GM11168 (cell line): ENCODE results near the gene OLFM2.

Experiments
- in situ Hi-C: fragments of 300-500 bp; cut with MboI; formaldehyde crosslinking; loops from one replicate; pipeline ENCODE4 v1.12.0; 2022; ENCODE audit warnings: low sequenced_read_pairs; ENCODE audit not compliant: unreplicated experiment

OLFM2 gene

GRCh38 chr19:9913237-9914000, 22.9 kb downstream of the OLFM2 start:
- in situ Hi-C loops, result no loop called here

GRCh38 chr19:9912551-9913236, 23.6 kb downstream of the OLFM2 start:
- in situ Hi-C loops, result no loop called here

DNA sequence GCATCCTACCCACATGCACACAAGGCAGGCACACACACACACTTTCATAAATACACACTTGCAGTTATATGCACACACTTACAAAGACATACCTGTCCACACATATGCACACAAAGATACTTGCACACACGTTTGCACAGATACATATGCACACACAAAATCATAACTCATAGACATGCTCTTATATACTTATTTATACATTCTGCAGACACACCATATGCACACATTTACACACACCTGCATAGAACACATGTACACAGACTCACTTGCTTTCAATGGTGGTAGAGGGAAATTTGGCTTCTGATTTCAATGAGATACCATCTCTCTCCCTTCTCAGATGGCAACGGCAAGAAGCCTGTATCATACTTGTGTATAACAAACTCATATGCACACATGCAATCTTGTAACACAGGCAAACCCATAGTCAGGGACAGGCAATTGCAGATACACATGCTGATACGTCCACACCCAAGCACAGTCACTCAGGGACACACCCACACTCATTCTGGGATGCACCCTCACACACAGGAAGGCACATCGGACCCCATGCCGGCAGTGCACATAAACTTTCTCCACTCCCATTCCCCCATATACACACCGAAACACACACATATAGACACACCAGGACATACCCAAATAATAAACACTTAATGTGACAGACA, 24.7 kb downstream of the OLFM2 start:
- in situ Hi-C loops, result no loop called here

- in situ Hi-C loops, result no loop called here
Measured at GRCh38 chr19:9910625-9911024, 25.7 kb downstream of the OLFM2 start.

GRCh38 chr19:9909251-9909650, 27.1 kb downstream of the OLFM2 start:
- in situ Hi-C loops, result no loop called here

GRCh38 chr19:9906475-9907087, 29.7 kb downstream of the OLFM2 start:
- in situ Hi-C loops, result no loop called here

DNA sequence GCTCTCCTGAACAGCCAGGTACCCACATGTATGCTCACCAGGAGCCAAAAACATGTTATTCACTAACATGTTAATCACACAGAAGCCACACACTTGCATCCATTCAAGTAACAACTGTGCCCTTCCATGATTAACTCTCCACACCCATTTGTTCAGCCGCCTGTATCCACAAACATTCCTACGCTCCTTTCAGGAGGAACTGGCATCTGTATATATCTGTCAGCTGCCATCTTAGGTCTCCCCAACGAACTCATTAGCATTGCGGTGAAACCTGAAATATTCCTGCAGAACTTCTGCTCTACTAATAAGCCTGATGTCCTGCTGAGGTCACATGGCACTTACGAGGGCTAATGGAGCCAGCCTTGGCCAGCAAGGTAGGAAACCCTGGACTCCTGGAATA, 33.0 kb downstream of the OLFM2 start:
- in situ Hi-C loops, result no loop called here

- in situ Hi-C loops, result no loop called here
Measured at GRCh38 chr19:9901642-9902041, 34.7 kb downstream of the OLFM2 start.

DNA sequence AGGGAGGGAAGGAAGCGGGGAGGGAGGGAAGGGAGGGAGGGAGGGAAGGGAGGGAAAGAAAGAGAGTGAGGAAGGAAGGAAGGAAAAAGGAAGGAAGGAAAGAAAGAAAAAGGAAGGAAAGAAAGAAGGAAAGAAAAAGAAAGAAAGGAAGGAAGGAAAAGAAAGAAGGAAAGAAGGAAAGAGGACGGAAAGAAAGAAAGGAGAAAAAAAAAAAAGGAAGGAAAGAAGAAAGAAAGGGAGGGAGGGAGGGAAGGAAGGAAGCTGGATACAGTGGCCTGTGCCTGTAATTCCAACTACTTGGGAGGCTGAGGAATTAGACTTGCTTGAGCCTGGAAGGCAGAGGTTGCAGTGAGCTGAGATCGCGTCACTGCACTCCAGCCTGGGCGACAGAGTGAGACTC, 35.3 kb downstream of the OLFM2 start:
- in situ Hi-C loops, result no loop called here

DNA sequence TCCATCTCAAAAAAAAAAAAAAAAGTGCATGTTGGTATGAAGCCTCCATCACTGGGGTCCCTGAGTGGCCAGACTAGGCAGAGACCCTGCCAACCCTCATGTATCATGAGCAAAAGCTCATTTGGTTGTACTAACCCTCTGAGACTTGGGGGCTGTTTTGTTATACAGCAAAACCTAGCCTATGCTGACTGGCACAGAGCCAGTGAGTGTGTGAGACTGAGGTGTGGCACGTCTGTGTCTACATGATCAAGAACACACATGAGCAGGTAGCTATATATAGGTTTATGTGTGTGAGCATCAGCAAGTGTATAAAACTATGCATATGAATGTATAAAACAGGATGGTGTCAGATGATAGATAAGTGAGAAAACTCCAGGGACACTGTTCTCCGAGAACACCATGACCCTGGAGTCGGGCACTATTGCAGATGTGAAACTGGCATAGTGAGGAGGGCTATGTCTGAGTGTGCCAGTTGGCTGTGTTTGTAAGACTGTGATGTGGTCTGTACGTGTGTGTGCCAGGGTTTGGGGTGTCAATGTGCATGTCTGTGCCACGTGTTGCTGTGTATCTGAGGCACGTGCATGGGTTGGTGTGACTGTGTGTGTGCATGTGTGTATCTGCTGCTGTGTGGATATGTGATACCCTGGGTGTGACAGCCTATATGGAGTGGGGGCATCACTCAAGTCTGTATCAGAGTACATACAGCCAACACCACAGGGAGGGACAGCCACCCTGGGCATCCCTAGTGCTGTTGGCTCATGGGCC, 44.5 kb downstream of the OLFM2 start:
- in situ Hi-C loops, result no loop called here

GRCh38 chr19:9885077-9885552, 51.2 kb downstream of the OLFM2 start:
- in situ Hi-C loops, result no loop called here

DNA sequence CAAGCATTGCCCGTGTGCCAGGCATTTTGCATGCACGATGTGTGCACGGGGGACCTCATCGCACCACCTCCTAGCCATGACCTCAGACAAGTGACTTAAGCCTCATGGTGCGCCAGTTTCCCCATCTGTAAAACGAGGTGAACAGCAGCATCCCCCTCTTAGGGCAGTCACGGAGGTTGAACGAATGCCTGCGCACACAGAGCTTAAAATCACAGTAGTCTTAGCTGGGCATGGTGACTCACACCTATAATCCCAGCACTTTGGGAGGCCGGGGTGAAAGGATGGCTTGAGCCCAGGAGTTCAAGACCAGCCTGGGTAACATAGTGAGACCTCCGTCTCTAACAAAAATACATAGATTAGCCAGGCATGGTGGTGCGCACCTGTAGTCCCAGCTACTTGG, 52.6 kb downstream of the OLFM2 start:
- in situ Hi-C loops, result no loop called here

DNA sequence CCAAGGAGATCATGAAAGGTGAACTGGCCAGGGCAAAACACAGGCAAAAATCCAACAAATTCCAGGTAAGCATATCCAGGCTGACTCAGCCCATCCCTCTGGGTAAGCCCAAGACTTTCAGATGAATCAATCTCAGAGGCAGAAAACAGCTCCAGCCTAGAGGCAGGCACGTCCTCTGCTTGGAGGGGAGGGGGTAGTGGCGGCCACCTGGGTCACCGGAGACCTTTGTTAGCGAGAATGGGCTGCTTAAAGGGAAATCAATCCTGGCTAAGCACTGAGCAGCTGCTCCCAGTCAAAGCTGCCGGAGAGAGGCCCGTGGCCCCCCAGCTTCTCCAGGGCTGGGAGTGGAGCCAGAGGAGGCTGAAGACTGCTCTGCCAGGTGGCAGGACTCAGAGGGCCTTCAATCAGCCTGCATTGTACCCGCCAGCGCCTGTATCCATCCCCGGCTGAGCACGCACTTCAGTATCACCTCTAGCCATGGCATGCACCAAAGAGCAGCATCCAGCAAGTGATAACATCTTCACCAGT, 53.0 kb downstream of the OLFM2 start:
- in situ Hi-C loops, result no loop called here

DNA sequence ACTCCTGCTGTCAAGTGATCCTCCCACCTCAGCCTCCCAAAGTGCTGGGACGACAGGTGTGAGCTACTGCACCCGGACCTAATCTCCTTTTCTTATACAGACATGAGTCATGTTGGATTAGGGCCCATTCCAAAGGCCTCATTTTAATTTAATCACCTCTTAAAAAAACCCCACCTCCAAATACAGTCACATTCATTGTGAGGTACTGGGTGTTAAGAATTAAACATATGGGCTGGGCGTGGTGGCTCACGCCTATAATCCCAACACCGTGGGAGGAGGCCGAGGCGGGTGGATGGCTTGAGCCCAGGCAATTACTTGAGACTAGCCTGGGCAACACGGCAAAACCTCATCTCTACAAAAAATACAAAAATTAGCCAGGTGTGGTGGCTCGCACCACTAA, 54.6 kb downstream of the OLFM2 start:
- in situ Hi-C loops, result no loop called here

DNA sequence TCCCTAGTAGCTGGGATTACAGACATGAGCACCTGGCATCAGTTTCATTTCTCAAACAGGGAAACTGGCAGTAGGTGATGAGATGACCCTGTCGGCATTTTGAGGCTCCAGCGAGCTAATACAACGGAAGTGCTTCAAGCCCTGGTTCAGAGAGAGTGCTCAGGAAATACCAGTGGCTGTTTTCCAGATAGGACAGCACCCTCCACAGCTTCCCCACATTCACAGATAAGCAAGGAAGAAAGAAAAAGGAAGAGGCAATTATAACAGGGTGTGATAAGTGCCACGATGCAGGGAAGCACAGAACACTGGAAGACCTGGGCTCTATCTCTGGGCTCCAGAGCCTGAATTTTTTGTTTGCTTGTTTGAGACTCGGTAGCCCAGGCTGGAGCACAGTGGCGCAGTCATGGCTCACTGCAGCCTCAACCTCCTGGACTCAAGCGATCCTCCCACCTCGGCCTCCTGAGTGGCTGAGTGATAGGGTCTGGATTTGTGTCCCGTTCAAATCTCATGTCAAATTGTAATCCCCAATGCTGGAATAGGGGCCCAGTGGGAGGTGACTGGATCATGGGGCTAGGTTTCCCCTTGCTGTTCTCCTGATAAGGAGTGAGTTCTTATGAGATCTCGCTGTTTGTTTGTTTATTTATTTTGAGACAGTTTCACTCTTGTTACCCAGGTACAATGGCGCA, 57.7 kb downstream of the OLFM2 start:
- in situ Hi-C loops, result no loop called here

- in situ Hi-C loops, result no loop called here
Measured at GRCh38 chr19:9877780-9878510, 58.4 kb downstream of the OLFM2 start.

GRCh38 chr19:9875796-9876195, 60.5 kb downstream of the OLFM2 start:
- in situ Hi-C loops, result no loop called here

DNA sequence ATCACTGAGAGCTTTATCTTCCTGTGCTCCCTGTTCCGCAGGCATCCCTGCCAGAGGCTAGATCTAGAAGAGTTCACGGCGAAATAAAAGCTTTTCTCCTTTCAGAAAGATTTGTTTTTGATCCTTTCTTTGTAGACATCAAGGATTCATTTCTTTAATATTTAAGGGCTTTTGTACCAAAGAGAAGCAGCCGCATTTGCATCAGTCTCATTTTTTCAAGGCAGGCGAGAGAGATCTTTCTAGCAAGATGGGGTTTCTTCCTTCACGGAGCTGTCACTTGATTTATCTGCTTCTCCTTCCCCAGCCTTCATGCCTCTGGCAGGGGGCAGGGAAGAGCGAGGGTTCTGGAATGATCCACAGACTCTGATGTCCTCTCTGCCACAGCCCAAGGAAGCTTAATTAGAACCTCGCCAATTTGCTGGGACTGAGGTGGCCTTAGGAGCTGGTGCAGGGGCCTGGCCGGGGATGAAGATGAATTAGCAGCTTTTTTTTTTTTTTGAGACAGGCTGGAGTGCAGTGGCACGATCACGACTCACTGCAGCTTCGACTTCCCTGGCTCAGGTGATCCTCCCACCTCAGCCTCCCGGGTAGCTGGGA, 61.2 kb downstream of the OLFM2 start:
- in situ Hi-C loops, result no loop called here
